Measurements from ENCODE around the gene CALHM1.

- no peak for TF ChIP-seq CTCF (conservative IDR thresholded peaks at IDR 0.05; ENCODE audit: low read length)
- no peak for TF ChIP-seq EZH2phosphoT487 (IDR thresholded peaks at IDR 0.05; ENCODE audit: borderline replicate concordance)
Measured at GRCh38 chr10:103465411-103466179, 6.9 kb upstream of the CALHM1 start.
